Activated B cell treated with CpG ODN at 0.5 μM for 24 hours (primary cell): ENCODE data around the gene BCL11B. TPM values are rescaled to one million over a fixed set of nuclear protein-coding genes. Genes with fewer than 3 reads are reported as not detected.

Experiments used
- ATAC-seq: fragments of 200-7000 bp; cut with Tn5 transposase; one replicate; pipeline ENCODE4 v1.10.0; 2021; ENCODE audit warnings: low read depth, mild to moderate bottlenecking, moderate library complexity
- CTCF ChIA-PET: fragments of 350-600 bp; sonication (Branson Sonifier 250); formaldehyde crosslinking; loops from one replicate; lab custom pipeline; 2021; ENCODE audit warnings: antibody characterized with exemption; lab: Charles Lee
- POLR2A ChIA-PET: fragments of 350-600 bp; sonication (Branson Sonifier 250); formaldehyde crosslinking; loops from one replicate; lab custom pipeline; 2021; ENCODE audit warnings: antibody characterized with exemption; lab: Charles Lee
- DNase-seq: peaks from one replicate; pipeline ENCODE4 v3.0.0; 2022
- H3K27ac Mint-ChIP-seq: one replicate; pipeline ENCODE4 v1.8.0; 2020; ENCODE audit warnings: mixed read lengths
- H3K27me3 Mint-ChIP-seq: one replicate; pipeline ENCODE4 v1.8.0; 2021; ENCODE audit warnings: mixed read lengths
- H3K36me3 Mint-ChIP-seq: one replicate; pipeline ENCODE4 v1.8.0; 2021; ENCODE audit warnings: low read depth, mixed read lengths
- H3K4me1 Mint-ChIP-seq: one replicate; pipeline ENCODE4 v1.8.0; 2021; ENCODE audit warnings: mixed read lengths
- H3K4me3 Mint-ChIP-seq: one replicate; pipeline ENCODE4 v1.8.0; 2020; ENCODE audit warnings: mild to moderate bottlenecking, mixed read lengths
- H3K9me3 Mint-ChIP-seq: one replicate; pipeline ENCODE4 v1.8.0; 2020; ENCODE audit warnings: mixed read lengths
- intact Hi-C: fragments of 100-400 bp; cut with micrococcal nuclease; formaldehyde crosslinking; loops from one replicate; pipeline ENCODE4 v1.15.1; 2024
- total RNA-seq: library from RNA; stranded (reverse); gene quantifications from 2 replicates; pipeline ENCODE4 v1.2.3, GENCODE V29; 2022
- TF ChIP-seq, protein P1 (sequence below): fragments of 200-600 bp; IDR thresholded peaks from one replicate; pipeline ENCODE4 v1.8.0; 2022; ENCODE audit warnings: antibody characterized with exemption, mild to moderate bottlenecking

BCL11B gene
- total RNA-seq, 1 donor from 2014 or later: 0.13 TPM

DNA sequence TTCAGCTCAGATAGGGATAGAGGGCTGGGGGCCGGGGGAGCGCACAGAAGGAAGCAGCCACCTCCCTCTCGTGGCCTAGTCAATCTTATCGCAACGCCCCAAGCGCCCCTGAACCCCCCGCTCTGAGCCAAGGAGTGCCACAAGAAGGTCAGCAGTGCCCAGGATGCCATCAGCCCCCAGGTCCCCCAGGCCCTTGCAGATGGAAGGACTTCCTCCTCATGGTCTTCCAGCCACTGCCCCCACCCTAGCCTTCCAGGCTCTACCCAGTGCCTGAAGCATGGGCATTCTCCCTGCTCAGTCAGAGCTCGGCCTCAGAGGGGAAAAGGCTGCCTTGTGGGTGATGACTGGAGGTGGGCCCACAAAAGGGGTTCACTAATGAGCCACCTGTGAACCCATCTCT, 68.2 kb downstream of the BCL11B start:
- H3K4me1 Mint-ChIP-seq: no peaks in the 10 kb centered on the region
- no peak overlapping the region for H3K27ac Mint-ChIP-seq
- ATAC-seq (no peak), DNase-seq (no peak)
- no peaks in the 10 kb centered on the region for H3K9me3 Mint-ChIP-seq
- no peaks in the 10 kb centered on the region for H3K36me3 Mint-ChIP-seq
- no peak overlapping the region for H3K4me3 Mint-ChIP-seq
- H3K27me3 Mint-ChIP-seq: no peaks in the 10 kb centered on the region
- POLR2A ChIA-PET: no interaction called here
- CTCF ChIA-PET: no interaction called here
- TF ChIP-seq, protein P1, sequence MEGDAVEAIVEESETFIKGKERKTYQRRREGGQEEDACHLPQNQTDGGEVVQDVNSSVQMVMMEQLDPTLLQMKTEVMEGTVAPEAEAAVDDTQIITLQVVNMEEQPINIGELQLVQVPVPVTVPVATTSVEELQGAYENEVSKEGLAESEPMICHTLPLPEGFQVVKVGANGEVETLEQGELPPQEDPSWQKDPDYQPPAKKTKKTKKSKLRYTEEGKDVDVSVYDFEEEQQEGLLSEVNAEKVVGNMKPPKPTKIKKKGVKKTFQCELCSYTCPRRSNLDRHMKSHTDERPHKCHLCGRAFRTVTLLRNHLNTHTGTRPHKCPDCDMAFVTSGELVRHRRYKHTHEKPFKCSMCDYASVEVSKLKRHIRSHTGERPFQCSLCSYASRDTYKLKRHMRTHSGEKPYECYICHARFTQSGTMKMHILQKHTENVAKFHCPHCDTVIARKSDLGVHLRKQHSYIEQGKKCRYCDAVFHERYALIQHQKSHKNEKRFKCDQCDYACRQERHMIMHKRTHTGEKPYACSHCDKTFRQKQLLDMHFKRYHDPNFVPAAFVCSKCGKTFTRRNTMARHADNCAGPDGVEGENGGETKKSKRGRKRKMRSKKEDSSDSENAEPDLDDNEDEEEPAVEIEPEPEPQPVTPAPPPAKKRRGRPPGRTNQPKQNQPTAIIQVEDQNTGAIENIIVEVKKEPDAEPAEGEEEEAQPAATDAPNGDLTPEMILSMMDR: no peak
- intact Hi-C loops: no loop called here

DNA sequence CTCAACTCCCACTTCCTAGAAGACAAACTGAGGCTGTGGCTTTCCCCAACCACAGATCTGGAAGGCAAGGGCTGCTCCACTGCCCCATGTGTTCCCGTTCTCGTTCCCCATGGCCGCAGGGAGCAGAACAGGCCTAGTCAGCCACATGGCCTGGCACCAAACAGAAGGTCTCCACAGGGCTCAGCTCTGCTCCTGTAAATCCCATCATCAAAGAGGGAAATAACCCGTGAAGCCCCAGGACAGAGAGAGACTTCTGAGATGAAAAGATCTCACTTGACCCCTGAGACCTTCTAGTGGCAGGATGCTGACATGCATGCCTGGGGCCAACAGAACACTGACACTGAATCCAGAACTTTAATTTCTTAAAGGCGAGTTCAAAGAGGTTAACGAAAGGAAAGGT, 68.9 kb downstream of the BCL11B start:
- Mint-ChIP-seq H3K4me3 (no peak overlapping the region), H3K36me3 (no peaks in the 10 kb centered on the region), H3K4me1 (no peaks in the 10 kb centered on the region), H3K27me3 (peaks cover 2% of the 10 kb centered on the region), H3K27ac (no peak overlapping the region), H3K9me3 (no peaks in the 10 kb centered on the region)
- TF ChIP-seq, protein P1: no peak
- intact Hi-C loops: no loop called here
- ChIA-PET CTCF (no interaction called here), POLR2A (no interaction called here)
- ATAC-seq (no peak), DNase-seq (no peak)

DNA sequence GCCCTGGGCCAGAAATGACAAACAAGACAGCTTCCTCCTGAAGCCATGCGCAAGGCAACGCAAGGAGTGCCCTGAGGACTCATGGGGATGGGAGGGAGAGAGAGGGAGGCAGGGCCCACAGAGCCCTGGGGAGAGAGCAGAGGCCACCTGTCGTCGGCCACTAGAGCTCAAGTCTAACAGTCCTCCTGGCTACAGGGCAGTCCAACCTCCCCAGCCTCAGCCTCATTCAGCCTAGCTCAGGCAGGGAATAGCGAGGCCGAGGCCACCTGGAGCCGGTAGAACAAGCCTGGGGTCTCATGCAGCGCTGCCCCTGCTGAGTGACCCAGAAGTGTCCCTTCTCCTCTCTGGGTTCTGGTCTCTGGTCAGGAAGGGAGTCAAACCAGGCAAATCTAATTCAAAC, 69.5 kb downstream of the BCL11B start:
- TF ChIP-seq, protein P1: no peak
- Mint-ChIP-seq H3K27me3 (peaks cover 2% of the 10 kb centered on the region), H3K9me3 (no peaks in the 10 kb centered on the region), H3K4me1 (no peaks in the 10 kb centered on the region), H3K27ac (no peak overlapping the region), H3K36me3 (no peaks in the 10 kb centered on the region), H3K4me3 (no peak overlapping the region)
- ChIA-PET POLR2A (no interaction called here), CTCF (no interaction called here)
- ATAC-seq (no peak), DNase-seq (no peak)
- intact Hi-C loops: no loop called here

DNA sequence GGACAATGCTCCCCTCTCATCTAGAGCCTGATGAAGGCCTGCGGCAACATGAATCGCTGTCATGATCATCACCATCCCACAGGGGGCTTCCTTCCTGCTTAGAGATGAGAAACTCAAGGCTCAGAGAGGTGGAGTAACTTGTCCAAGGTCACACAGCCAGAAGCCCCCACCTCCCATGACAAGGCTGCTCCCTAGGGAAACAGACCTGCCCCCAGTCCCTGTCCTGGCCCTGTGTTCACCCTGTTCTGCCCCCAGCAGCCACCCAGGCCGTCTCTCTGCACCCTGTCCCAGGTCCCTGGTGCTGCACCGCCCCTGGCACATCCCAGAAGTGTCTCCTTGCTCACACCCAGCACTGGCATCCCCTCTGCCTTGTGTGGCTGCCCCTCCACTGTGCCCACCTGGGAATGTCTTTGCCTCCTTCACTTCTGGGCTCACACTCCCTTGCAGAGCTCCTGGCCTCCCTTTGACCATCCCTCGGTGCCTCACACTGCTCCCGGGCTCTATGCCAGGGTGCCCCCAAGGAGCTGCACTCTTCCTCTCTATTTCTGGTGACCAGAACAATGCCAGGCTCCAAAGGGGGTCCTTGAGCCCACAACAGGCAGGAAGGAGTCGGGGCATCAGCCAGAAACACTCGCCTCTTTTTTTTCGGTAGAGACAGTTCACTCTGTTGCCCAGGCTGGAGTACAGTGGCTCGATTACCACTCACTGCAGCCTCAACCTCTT, 70.5 kb downstream of the BCL11B start:
- DNase-seq: no peak
- no peak overlapping the region for H3K4me3 Mint-ChIP-seq
- peaks cover 2% of the 10 kb centered on the region for H3K27me3 Mint-ChIP-seq
- no peak for ATAC-seq
- ChIA-PET CTCF (no interaction called here), POLR2A (no interaction called here)
- no peaks in the 10 kb centered on the region for H3K36me3 Mint-ChIP-seq
- H3K27ac Mint-ChIP-seq: no peak overlapping the region
- intact Hi-C loops: no loop called here
- TF ChIP-seq, protein P1: no peak
- no peaks in the 10 kb centered on the region for H3K9me3 Mint-ChIP-seq
- H3K4me1 Mint-ChIP-seq: no peaks in the 10 kb centered on the region

DNA sequence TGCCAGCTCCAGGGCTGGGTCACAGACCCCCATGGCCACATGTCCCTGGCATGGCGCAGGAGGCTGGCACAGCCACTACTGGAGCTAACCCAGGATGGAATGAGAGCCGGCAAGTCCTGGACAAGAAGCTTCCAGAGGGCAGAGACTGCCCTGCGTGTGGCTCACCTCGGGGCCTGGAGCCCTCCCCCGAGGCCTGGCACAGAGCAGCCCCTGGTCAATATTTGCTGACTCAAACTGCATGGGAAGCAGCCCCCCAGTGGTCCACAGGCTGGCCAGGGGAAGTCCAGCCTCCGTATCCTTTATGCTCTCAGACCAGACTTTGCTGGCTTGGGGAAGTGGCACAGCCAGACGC, 71.4 kb downstream of the BCL11B start:
- TF ChIP-seq, protein P1: no peak
- ChIA-PET CTCF (no interaction called here), POLR2A (no interaction called here)
- Mint-ChIP-seq H3K36me3 (no peaks in the 10 kb centered on the region), H3K9me3 (no peaks in the 10 kb centered on the region), H3K4me3 (no peak overlapping the region), H3K27me3 (peaks cover 2% of the 10 kb centered on the region), H3K27ac (no peak overlapping the region), H3K4me1 (no peaks in the 10 kb centered on the region)
- ATAC-seq (no peak), DNase-seq (no peak)
- intact Hi-C loops: no loop called here
